ENCODE measurements around the gene LRRN4. TPM values are rescaled to one million over a fixed set of nuclear protein-coding genes. Genes with fewer than 3 reads are reported as not detected.

Gene LRRN4
- total RNA-seq, 1 experiment from 2014 or later = 0.10 TPM

- Histone ChIP-seq H3K9ac (ENCODE audit: low read length) (no peak overlapping the region), H3K4me2 (ENCODE audit: low read length) (no peak overlapping the region), H2AFZ (ENCODE audit: low read depth, low read length, poor library complexity, severe bottlenecking) (no peak overlapping the region), H3K9me2 (ENCODE audit: insufficient read depth) (no peaks in the 10 kb centered on the region), H3K79me2 (ENCODE audit: insufficient read depth, low read length) (no peaks in the 10 kb centered on the region), H3K36me3 (ENCODE audit: control insufficient read depth in 1 of 2, insufficient read depth in 2 of 2, low read length in 2 of 2) (peaks cover 20 to 22% of the 10 kb centered on the region in 2 experiments; a peak in 3 of 4 replicates), H3K9me3 (ENCODE audit: control insufficient read depth in 1 of 2, insufficient read depth in 1 of 2, low read depth in 1 of 2, low read length in 2 of 2) (no peaks in the 10 kb centered on the region), H3K4me3 (replicated peaks in 1 of 2; ENCODE audit: low read depth in 1 of 2, low read length in 2 of 2) (no peak overlapping the region), H3K4me1 (ENCODE audit: control insufficient read depth in 1 of 2, insufficient read depth in 2 of 2, low read length in 2 of 2) (no peaks in the 10 kb centered on the region), H3K27ac (ENCODE audit: low read depth, low read length) (no peak overlapping the region), H3K27me3 (ENCODE audit: insufficient read depth, low read length) (no peaks in the 10 kb centered on the region), H4K20me1 (ENCODE audit: insufficient read depth) (no peaks in the 10 kb centered on the region)
- intact Hi-C loops (cut with micrococcal nuclease) = no loop called here
- ChIA-PET POLR2A (no interaction called here), RAD21 (ENCODE audit: low non-redundant PET in 1 of 2, low total read pairs in 2 of 2, uncharacterized antibody in 2 of 2, unreplicated experiment in 2 of 2) (no interaction called here), CTCF (no interaction called here)
- no peak for ATAC-seq
- TF ChIP-seq EGR1 (IDR thresholded peaks at IDR 0.05; ENCODE audit: low read depth) (no peak), SIN3A (IDR thresholded peaks at IDR 0.05; ENCODE audit: low read depth) (no peak), CBX3 (IDR thresholded peaks at IDR 0.05; ENCODE audit: low read depth) (no peak), ZFX (IDR thresholded peaks at IDR 0.05) (no peak), RAD21 (IDR thresholded peaks at IDR 0.05; ENCODE audit: low read depth) (no peak), REST (IDR thresholded peaks at IDR 0.05; ENCODE audit: low read depth) (no peak), JUND (IDR thresholded peaks at IDR 0.05) (no peak), YY1 (IDR thresholded peaks at IDR 0.05; ENCODE audit: extremely low read depth, insufficient replicate concordance, low read depth, low read length) (no peak), POLR2AphosphoS5 (IDR thresholded peaks at IDR 0.05; ENCODE audit: low read depth, low read length) (no peak), CTCF (IDR thresholded peaks at IDR 0.05 in 2 of 3, conservative IDR thresholded peaks at IDR 0.05 in 1 of 3; ENCODE audit: borderline replicate concordance in 1 of 3, insufficient read depth in 1 of 3, low read depth in 2 of 3, low read length in 2 of 3) (no peak), ZNF274 (IDR thresholded peaks at IDR 0.05; ENCODE audit: low read depth, low read length) (no peak)
- no peak for DNase-seq (ENCODE audit: low read depth, low spot score)
- BruUV-seq (replicated peaks) = no TSS peak
These were observed 40.2 kb upstream of the LRRN4 start for GRCh38 chr20:6094063-6094462.

All from HCT116 (cell line).